NCI-H146 (cell line): Measurements from ENCODE around the gene GABARAPL1.
"Not testable (repeated sequence)": the region's sequence is repeated elsewhere in the genome, so short reads cannot be mapped to it uniquely, and the experiment has no call there.

Experiments
- DNase-seq: peaks from one replicate; lab custom pipeline; 2025; lab: John Stamatoyannopoulos, UW

Gene GABARAPL1

GRCh38 chr12:10212739-10213131 lies at the start of gene GABARAPL1:
Gene GABARAPL1, plus strand, starts transcription at chr12:10212877. Its CDS starts 253 bp downstream, at chr12:10213130.
- peak; percentile 86 for DNase-seq

- no peak for DNase-seq
These were observed 49.6 kb upstream of the GABARAPL1 start for GRCh38 chr12:10163084-10163483.

- DNase-seq = no peak
These were observed 47.3 kb upstream of the GABARAPL1 start for GRCh38 chr12:10165421-10165820.

DNA sequence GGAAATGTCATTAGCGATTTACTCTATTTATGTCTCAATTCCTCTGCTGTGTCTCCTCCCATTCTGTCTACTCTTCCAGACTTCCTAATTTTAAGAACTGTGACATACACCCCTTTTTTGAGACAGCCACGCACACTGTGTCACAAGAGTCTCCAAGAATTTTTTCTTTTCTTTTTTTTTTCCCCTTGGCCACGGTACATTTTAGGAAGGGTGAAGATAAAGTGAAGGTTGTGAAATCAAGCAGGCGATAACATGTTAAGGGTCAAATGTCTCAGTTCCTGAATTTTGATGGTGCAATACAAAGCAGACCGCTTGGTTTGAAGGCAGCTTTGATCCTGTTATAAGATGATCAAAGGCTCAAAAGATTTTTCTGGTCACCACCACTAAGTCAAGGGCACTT lies 45.1 kb upstream of the GABARAPL1 start:
- no peak for DNase-seq

- no peak for DNase-seq
These were observed 43.6 kb upstream of the GABARAPL1 start for GRCh38 chr12:10169104-10169503.

GRCh38 chr12:10170216-10170615 lies 42.5 kb upstream of the GABARAPL1 start:
- no peak for DNase-seq

GRCh38 chr12:10171973-10172728 lies 40.5 kb upstream of the GABARAPL1 start, which contains the start of gene OLR1:
Gene OLR1, minus strand, starts transcription at chr12:10172132. Its CDS starts 55 bp downstream, at chr12:10172077.
- DNase-seq = no peak

- DNase-seq = no peak
These were observed 37.6 kb upstream of the GABARAPL1 start for GRCh38 chr12:10174986-10175614.

DNA sequence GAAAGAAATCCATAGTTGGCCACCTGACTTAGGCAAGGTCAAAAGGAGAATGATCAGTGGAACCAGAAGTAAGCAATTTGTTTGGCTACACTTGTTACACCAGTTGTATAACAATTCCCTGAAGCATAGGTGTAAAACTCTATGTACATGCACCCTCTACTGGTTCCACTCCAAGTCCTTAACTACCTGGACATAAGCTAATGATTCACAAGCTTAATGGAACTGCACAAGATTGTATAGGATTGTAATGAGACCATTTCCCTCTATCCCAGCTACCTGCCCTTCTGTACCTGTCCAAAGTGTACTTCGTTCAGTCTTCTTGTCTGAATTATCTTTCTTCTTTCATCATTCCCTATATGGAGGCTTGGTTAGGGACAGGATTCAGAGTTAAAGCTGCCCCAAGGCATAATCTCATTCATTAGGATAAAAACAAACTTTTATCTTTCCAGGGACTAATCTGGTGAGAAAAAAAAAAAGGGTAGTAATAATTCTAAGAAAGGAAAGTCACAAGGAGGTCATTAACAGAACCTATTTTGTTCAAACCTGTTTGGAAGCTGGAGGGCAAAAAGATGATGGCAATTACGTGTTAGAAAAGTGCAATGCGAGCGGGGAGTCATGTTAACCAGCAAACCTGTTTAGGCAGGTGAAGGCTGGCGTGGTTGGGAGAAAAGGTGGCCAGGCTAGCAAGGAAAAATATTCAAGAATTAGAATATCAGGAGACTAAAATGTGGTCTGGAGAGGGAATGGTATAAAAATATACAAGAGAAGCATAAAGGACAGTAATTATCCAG lies 36.6 kb upstream of the GABARAPL1 start:
- no peak for DNase-seq

- DNase-seq = no peak
These were observed 33.9 kb upstream of the GABARAPL1 start, which contains the start of gene TMEM52B for GRCh38 chr12:10178821-10179220. Gene TMEM52B, plus strand, starts transcription at chr12:10179032. Its CDS starts 543 bp downstream, at chr12:10179575.

DNA sequence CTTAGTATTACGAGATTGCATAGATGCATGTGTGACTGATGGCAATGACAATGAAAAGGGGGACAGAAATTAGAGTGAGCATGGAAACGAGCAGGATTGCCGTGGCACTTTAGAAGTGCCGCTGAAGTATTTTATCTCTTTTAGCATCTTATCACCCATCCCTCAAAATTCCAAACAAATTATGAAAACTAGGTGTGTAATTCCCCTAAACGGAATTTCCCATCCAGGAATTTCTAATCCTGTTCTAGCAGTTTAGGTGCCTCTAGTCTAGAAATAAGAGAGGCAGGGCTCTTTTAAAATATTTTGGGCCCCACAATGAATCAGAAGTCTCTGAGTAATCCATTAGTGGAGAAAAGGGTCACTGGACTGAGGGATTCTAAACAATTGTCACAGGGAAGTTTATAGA lies 32.9 kb upstream of the GABARAPL1 start:
- no peak for DNase-seq

DNA sequence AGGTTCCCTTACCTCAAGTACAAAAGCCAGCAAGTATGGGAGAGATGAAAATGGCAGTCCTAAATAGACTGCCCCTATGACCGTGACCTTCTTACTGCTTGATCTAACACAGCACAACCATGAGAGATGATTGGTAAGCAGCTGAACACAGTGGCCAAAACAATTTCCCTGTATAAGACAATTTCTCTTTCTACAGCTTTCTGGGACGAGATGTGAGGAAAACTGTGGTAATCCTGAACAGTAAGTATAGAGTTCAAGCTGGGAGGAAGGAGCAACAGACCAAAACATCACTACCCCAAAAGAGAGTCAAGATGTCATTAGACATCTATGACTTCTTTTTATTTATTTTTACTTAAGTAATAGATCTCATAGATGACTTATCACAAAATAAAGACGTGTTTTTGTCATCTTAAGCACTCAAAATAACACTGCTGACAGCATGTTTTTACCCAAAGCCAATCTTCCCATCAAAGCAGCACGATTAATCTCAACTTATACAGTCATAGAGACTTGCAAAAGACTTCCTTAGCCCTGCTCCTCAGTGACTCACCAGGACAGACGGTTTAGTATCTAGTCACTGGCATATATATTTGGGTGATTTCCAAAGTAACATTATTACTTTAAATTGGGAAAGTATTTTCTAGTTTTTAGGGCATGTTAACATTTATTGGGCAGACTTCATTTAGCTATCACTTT lies 30.2 kb upstream of the GABARAPL1 start:
- no peak for DNase-seq

- no peak for DNase-seq
These were observed 28.3 kb upstream of the GABARAPL1 start for GRCh38 chr12:10184261-10184843.

GRCh38 chr12:10186299-10186698 lies 26.4 kb upstream of the GABARAPL1 start:
- no peak for DNase-seq

DNA sequence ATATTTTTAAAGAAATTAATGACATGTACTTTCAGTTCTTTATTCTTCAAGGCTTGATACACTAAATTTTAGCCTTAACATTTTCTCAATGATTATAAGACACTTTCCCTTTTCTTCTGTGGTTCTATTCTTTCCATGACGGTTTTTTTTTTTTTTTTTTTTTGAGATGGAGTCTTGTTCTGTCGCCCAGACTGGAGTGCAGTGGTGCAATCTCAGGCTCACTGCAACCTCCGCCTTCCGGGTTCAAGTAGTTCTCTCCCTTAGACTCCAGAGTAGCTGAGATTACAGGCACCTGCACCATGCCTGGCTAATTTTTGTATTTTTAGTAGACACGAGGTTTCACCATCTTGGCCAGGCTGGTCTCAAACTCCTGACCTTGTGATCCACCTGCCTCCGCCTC lies 25.7 kb upstream of the GABARAPL1 start:
- DNase-seq = not testable (repeated sequence)

GRCh38 chr12:10189653-10190052 lies 23.0 kb upstream of the GABARAPL1 start:
- DNase-seq = no peak

DNA sequence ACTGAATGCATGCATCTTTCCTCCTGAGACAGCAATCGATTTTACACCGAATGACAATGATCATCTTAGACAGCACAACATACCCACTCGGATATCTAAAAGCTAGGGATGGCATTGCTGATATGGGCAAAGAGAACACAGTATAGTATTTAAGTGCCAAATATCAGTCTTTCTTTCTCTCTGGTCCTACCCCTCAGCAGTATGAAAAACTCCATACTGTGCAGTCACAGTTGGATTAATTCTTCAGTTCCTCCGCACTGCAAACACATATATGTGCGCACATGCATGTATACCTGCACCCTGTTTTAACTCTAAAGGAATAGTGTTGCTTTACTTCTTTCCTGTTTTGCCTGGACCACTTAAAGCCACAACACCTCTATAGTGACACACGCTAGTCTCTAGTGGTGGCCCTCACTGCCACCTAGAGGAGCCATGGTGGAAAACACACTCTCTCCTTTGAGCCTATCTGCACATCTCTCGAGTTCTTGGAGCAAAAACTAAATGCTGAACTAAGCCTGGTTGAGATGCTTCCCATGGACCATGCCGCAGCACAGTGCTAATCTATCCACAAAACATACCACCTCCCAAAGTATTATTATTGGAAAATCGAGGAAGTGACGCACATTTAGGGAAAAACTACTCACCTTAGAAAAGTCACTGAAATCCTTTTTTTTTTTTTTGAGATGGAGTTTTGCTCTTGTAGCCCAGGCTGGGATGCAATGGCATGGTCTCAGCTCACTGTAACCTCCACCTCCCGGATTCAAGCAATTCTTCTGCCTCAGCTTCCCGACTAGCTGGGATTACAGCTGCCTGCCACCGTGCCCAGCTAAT lies 21.9 kb upstream of the GABARAPL1 start:
- DNase-seq = peak; percentile 71

- no peak for DNase-seq
These were observed 20.8 kb upstream of the GABARAPL1 start for GRCh38 chr12:10191865-10192264.

DNA sequence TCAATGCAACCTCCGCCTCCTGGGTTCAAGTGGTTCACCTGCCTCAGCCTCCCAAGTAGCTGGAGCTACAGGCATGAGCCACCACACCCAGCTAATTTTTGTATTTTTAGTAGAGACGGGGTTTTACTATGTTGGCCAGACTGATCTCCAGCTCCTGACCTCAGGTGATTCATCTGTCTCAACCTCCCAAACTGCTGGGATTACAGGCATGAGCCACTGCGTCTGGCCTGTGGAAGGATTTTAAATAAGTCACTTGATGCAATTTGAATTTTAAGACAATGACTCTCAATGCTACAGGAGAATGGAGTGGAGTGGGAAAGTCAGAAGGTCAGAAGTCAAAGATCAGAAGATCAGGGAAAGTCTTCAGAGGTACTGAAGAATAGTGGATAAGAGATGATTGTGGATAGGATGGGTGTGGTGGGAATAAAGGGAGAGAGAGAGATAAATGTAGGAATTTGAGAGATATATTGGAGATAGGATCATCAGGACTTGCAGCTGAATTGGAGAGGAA lies 18.5 kb upstream of the GABARAPL1 start:
- DNase-seq = no peak

DNA sequence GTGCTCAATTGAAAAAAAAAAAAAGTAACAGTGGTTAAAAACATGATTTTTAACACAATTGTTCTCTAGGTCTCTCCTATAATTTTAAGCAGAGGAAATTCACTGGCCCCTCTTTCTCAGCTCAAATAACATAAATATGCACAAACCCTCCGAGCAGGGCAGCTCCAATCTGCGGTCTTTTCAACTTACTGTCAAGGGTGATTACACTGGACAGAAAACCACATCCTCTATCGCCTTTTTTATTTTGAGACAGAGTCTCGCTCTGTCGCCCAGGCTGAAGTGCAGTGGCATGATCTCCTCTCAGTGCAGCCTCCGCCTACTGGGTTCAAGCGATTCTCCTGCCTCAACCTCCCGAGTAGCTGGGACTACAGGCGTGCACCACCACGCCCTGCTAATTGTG lies 16.5 kb upstream of the GABARAPL1 start:
- DNase-seq = no peak
